ENCODE results near the gene KDM3A.

DNA sequence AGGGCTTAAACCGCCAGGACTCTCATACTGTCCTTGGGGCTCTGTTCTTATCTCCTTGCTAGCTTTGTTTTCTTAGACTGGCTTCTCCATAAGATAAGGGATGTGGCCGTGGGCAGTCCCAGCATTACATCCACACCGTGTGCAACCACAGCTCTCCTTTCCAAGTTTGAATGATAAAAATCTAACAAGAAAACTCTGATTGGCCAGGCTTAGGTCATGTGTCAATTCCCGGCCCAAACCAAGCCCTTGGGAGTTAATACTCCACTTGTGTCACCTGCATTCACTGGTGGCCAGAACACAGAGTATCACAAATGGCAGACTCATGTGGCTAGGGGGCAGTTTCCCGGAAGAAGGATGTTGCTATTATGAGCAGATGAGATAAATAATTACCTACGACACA is 43.2 kb upstream of the KDM3A start:
- TF ChIP-seq POLR2A (IDR thresholded peaks at IDR 0.05): no peak
- TF ChIP-seq, protein P1, sequence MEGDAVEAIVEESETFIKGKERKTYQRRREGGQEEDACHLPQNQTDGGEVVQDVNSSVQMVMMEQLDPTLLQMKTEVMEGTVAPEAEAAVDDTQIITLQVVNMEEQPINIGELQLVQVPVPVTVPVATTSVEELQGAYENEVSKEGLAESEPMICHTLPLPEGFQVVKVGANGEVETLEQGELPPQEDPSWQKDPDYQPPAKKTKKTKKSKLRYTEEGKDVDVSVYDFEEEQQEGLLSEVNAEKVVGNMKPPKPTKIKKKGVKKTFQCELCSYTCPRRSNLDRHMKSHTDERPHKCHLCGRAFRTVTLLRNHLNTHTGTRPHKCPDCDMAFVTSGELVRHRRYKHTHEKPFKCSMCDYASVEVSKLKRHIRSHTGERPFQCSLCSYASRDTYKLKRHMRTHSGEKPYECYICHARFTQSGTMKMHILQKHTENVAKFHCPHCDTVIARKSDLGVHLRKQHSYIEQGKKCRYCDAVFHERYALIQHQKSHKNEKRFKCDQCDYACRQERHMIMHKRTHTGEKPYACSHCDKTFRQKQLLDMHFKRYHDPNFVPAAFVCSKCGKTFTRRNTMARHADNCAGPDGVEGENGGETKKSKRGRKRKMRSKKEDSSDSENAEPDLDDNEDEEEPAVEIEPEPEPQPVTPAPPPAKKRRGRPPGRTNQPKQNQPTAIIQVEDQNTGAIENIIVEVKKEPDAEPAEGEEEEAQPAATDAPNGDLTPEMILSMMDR (IDR thresholded peaks at IDR 0.05): no peak
